ENCODE data around the gene IL3RA.

Gene IL3RA

DNA sequence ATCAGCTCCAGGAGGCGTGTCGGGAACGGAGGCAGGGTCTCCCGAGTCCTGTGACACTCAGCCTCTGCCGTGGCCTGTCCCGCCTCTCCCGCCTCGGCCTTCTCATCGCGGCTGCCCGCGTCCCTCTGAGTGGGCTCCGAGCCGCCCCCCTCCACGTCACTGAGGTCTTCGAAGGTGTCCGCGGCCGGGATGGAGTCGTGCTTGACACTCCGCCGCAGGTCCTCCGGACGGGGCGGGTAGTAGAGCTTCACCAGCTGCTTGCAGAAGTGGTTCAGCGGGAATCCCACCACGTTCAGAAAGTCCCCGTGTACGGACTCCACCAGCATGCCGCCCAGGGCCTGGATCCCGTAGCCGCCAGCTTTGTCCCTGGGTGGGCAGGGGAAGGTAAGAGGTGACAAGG lies 91.2 kb downstream of the IL3RA start:
- no peak for DNase-seq

- DNase-seq: no peak
These were observed 93.9 kb downstream of the IL3RA start for GRCh38 chrX:1430451-1430850.
